NCI-H69 (cell line): ENCODE data around the gene RHCG.

Experiments used
- DNase-seq: peaks from one replicate; lab custom pipeline; 2025; lab: John Stamatoyannopoulos, UW

Gene RHCG

GRCh38 chr15:89477411-89478242 lies 18.8 kb downstream of the RHCG start:
- DNase-seq = no peak

- peak; percentile 8 for DNase-seq
Observed at GRCh38 chr15:89475661-89476060, 20.7 kb downstream of the RHCG start.

- DNase-seq = peak; percentile 70
Observed at GRCh38 chr15:89472785-89473256, 23.6 kb downstream of the RHCG start.

- DNase-seq = peak; percentile 93
Observed at GRCh38 chr15:89469426-89470096, 26.8 kb downstream of the RHCG start.

- DNase-seq = peak; percentile 50
Observed at GRCh38 chr15:89468813-89469212, 27.6 kb downstream of the RHCG start.

- DNase-seq = no peak
Observed at GRCh38 chr15:89463113-89463512, 33.3 kb downstream of the RHCG start.

- DNase-seq = peak; percentile 56
Observed at GRCh38 chr15:89462198-89462912, 34.0 kb downstream of the RHCG start.

GRCh38 chr15:89461386-89461785 lies 35.0 kb downstream of the RHCG start:
- DNase-seq = no peak

- no peak for DNase-seq
Observed at GRCh38 chr15:89460048-89460447, 36.3 kb downstream of the RHCG start.

GRCh38 chr15:89459271-89460038 lies 36.9 kb downstream of the RHCG start:
- DNase-seq = no peak

- DNase-seq = no peak
Observed at GRCh38 chr15:89458440-89458839, 37.9 kb downstream of the RHCG start.

- DNase-seq = peak; percentile 44
Observed at GRCh38 chr15:89457086-89457485, 39.3 kb downstream of the RHCG start.

GRCh38 chr15:89455535-89455934 lies 40.8 kb downstream of the RHCG start:
- no peak for DNase-seq

- peak; percentile 38 for DNase-seq
Observed at GRCh38 chr15:89452330-89452836, 44.0 kb downstream of the RHCG start.

- peak; percentile 53 for DNase-seq
Observed at GRCh38 chr15:89451846-89452245, 44.5 kb downstream of the RHCG start.

GRCh38 chr15:89450076-89451006 lies 46.0 kb downstream of the RHCG start:
- DNase-seq = peak; percentile 67

- DNase-seq = peak; percentile 29
Observed at GRCh38 chr15:89448825-89449224, 47.6 kb downstream of the RHCG start.

GRCh38 chr15:89447676-89448075 lies 48.7 kb downstream of the RHCG start:
- DNase-seq = no peak

- DNase-seq = no peak
Observed at GRCh38 chr15:89446255-89446891, 50.0 kb downstream of the RHCG start.

GRCh38 chr15:89445518-89445917 lies 50.9 kb downstream of the RHCG start:
- DNase-seq = peak; percentile 49
